Suprapubic skin (tissue), 4 donors: ENCODE measurements around the gene DDX51.

Source experiments
- CTCF ChIP-seq, 2 donors: fragments of 200-600 bp in 1 of 2; fragments of 450-650 bp in 1 of 2; sonication (generic) in 1 of 2; IDR thresholded peaks; one replicate each; pipeline ENCODE4 v1.5.1; 2016 to 2019; ENCODE audit warnings: antibody characterized with exemption in 2 of 2, mild to moderate bottlenecking in 1 of 2, moderate library complexity in 1 of 2
- EP300 ChIP-seq: sonication (generic); formaldehyde crosslinking; IDR thresholded peaks from one replicate; pipeline ENCODE4 v1.6.1; 2017; ENCODE audit warnings: antibody characterized with exemption
- POLR2A ChIP-seq, 2 donors: fragments of 450-650 bp; IDR thresholded peaks; one replicate each; pipeline ENCODE4 v1.6.1; 2017; ENCODE audit warnings: antibody characterized with exemption in 2 of 2, mild to moderate bottlenecking in 2 of 2, moderate library complexity in 2 of 2
- POLR2AphosphoS5 ChIP-seq, 3 donors: sonication (generic); formaldehyde crosslinking; IDR thresholded peaks; one replicate each; pipeline ENCODE4 v1.6.1; 2017; ENCODE audit warnings: antibody characterized with exemption in 3 of 3

GRCh38 chr12:132141976-132142678 lies 2.0 kb downstream of the DDX51 start:
- no peak for TF ChIP-seq CTCF (IDR thresholded peaks at IDR 0.05)
- no peak for TF ChIP-seq POLR2AphosphoS5 (IDR thresholded peaks at IDR 0.05)
- no peak for TF ChIP-seq POLR2A (IDR thresholded peaks at IDR 0.05)
- TF ChIP-seq EP300, result no peak
